Stimulated activated CD8-positive, alpha-beta memory T cell treated with anti-CD3 and anti-CD28 coated beads, Interleukin-12 subunit alpha, Interleukin-12 subunit beta, amount 100 ng/mL, for 4 hours (primary cell): Measurements from ENCODE around the gene MYD88.

Source experiments
- DNase-seq: peaks from one replicate; pipeline ENCODE4 v3.0.0-alpha.2; 2020; ENCODE audit warnings: low read depth

MYD88 gene

DNA sequence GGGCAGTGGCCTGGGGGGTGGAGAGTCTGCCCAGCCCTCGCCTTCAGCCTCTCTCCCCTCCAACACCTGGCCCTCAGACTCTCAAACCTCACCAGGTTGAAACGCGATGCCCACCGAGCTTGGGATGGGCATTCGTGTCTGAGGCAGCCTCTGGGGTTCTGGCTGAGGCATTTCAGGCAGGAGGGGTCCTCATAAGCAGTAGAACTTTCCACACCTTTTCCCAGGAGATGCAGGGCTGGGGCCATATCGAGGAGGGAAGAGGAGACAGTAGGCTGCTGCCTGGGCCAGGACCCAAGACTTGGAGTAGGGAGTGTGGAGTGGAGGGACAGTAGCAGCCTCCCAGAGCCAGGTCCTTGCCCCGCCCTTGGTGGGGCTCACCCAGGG is 26.1 kb upstream of the MYD88 start:
- no peak for DNase-seq

DNA sequence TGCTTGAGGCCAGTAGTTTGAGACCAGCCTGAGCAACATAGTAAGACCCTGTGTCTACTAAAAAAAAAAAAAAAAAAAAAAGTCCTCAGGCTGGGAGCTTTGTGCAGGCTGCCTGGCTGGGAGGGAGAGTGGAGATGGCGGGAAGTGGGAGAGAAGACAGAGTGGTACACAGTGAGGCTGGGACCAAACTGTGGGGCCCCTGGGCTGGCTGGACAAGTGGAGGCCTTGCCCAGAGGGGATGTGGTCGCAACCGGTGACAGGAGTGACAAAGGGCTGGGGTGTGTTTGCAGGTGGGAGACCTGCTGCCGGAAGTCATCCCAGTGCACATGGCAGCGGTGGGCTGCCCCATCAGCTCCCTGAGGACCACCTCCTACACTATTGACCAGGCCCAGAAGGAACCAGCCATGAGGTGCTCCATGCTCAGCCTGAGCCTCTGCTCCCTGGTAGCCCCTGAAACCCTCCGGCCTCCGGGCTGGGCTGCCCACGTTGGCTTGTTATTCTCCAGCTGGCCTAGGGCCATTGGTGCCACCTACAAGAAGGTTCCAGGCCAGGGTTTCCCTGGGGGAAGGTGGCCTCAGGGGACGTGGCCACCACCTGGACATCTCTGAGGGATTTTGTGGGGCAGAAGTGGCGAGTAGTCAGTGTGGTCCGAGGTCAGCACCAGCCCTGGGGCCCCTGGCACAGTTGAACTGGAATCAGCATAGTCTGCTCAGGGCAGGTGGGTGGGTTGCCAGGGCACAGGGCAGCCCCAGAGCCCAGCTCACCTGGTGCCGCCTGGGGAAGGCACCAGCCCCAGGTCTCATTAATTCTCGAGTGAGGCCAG is 24.2 kb upstream of the MYD88 start:
- DNase-seq, result no peak

DNA sequence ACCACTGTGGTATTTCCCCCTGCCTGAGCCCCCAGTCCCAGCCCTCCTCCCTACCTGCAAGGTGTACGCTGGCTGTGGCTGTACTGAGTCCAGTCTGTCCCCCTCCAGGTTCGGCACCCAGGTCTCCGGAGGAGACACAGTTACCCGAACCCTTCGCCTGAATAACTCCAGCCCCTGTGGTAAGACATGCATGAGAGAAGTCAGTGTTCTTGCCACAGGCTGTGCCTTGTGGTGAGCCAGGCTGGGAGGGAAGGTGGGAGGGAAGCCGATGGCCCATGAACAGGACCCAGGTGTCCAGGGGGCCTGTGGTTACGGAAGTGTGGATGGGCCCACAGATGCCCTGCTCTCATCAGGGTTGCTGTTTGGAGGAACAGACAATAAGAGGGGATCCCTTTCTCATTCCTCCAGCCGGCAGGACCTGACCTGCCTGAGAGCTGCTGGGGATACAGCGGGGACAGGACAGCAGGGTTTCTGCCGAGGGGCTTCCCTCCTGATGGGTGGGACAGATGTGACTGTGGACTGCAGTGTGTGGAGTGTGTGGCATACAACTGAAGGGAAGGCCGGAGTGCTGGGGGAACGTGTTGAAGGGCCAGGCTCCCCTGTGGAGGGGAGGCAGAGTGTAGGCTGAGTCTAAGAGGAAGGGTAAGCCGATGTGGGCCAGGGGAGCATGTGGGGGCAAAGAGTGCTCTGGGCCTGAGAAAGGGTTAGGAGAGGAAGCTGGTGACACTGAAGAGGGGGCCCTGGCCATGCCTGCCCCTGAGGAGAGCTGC is 23.4 kb upstream of the MYD88 start:
- no peak for DNase-seq

DNA sequence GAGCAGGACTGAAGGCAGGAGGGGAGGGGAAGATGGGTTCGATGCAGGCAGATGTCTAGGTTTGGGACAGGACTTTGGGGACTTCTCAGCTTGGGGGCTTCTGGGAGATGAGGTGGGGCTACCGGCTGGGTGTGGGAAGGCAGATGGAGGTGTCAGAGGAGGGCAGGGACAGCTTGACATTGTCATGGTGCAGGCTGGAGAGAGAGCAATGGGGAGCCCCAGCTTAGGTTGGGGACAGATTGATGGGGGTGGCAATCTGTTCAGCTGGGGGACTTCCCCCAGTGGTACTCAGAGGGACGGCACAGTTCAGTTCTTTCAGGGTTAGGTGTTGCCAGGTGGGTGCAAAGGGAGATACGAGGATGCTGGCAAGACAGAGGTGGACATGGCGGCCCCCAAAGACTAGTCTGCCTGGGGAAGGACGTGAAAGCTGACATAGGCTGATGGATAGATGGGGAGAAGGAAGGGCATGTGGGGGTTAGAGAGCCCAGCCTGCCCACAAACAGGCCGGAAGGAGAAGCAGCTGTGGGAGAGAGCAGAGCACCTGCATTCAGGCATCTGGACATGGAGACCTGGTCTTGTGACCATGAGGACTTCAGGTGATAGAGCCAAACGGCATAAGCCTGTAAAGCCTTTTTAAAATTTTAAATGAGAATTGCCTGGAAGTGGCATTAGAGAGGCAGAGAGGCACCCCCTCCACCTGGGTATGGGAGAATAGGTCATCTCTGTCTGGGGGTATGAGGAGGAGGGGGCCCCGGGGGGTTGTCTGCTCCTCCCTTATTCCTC is 22.6 kb upstream of the MYD88 start:
- no peak for DNase-seq

DNA sequence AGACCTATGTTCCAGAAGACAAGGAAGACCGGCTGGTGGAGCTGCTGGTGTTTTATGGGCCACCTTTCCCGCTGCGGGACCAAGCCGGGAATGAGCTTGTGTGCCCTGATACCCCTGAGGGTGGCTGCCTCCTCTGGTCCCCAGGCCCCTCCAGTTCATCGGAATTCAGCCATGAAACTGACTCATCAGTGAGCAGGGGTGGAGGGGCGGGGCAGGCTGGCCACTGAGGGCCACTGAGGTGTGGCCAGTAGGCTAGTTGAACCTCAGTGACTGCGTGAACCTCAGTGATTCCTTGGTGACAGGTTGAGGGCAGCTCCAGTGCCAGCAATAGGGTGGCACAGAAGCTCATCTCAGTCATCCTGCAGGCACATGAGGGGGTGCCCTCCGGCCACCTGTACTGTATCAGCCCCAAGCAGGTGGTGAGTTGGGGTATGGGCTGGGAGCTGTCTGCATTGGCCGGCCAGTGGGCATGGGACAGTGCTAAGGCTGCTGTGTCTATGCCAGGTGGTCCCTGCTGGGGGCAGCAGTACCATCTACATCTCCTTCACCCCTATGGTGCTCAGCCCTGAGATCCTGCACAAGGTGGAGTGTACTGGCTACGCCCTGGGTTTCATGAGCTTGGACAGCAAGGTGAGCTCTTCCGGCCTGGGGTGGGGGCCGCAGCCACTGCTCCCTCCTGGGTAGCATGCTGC is 21.8 kb upstream of the MYD88 start:
- no peak for DNase-seq

DNA sequence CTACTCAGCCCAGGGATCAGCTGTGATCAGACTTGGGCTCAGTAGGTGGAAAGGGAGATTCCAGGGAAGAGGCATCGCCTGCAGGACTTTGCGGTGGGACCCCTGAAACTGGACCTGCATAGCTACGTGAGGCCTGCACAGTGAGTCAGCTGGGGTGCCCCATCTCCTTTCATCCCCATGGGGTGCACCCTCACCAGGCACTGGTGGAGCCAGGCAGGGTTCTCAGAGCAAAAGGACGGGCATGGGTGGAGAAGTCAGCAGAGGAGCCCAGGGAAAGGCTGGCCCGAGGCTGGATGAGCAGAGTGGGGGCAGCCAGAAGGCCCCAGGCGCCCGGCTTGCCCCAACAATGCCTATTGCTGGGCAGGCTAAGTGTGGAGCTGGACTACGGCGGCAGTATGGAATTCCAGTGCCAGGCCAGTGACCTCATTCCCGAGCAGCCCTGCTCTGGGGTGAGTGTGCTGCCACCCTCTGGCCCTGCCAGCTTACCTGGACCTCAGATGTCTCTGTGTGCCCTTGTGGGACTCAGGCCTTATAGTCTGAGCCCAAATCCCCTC is 21.2 kb upstream of the MYD88 start:
- no peak for DNase-seq

DNA sequence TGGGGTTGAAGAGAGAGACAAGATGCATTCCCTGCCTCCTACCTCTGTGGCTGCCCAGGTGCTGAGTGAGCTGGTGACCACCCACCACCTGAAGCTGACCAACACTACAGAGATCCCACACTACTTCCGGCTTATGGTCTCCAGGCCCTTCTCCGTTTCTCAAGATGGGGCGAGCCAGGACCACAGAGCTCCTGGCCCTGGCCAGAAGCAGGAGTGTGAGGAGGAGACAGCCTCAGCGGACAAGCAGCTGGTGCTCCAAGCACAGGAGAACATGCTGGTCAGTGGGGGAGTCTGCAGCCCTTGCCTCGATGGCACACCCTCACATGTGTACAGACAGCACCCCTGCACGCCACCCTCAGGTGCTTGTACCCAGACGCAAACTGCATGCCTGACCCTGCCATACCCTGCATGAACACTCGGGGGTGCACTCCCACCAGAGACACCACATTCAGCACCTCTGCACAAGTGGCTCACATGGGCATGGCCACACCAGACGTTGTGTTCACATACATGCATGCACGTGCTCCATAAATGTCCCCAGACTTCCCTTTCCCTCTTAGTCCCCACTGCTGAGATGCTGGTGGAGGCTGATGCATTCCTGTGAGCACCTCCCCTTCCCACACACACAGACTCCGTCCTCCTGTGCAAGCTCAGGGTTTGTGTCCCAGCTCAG is 20.6 kb upstream of the MYD88 start:
- DNase-seq, result peak; percentile 32

DNA sequence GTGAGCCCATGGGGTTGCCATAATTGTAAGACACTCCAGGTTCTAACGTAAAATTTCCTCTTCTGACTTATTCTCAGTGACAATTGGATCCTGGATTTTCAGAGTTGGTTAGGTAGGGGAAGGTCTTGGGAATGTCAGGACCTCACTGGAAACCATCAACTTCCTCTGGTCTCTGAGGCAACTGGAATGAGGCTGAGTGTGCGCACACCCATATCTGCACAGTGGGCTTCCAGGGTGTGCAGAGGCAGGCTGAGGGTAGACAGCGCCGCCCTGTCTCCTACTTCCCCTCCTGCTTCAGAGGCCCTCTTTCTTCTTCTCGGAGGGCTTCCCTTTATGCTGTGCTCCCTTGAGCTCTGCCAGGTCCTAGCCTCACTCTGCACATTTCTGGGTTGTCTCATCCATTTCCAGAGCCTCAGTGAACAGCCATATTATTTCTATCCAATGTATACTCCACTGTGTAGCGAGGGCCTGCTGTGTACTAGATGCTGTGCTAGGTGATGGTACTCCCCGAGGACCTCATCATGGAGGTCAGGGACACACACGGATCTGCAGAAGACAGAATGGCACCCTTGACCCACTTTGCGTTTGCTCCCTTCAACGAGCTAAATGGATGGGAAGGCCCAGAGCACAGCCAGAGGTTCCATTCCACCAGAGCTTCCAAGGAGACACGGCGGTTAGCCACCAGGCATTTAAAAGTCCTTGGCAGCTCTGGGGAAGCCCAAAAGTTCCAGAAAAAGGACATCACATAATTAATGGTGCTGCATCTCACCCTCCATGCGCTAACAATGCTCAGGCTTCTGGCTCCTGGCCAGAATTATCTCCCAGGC is 19.8 kb upstream of the MYD88 start:
- DNase-seq, result no peak

DNA sequence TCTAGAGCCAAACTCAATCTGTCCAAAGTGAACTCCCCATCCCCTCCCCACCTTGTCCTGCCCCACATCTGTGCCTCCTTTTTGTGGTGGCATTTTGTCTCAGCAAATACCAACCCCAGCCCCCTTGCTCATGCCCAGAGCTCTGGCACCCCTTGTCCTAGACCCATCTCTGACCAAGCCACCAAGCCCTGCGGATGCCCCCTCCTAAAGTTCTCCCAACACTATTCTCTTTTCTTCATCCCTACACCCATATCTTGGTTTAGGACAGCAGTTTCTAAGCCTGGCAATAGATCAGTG is 19.3 kb upstream of the MYD88 start:
- DNase-seq, result no peak

DNA sequence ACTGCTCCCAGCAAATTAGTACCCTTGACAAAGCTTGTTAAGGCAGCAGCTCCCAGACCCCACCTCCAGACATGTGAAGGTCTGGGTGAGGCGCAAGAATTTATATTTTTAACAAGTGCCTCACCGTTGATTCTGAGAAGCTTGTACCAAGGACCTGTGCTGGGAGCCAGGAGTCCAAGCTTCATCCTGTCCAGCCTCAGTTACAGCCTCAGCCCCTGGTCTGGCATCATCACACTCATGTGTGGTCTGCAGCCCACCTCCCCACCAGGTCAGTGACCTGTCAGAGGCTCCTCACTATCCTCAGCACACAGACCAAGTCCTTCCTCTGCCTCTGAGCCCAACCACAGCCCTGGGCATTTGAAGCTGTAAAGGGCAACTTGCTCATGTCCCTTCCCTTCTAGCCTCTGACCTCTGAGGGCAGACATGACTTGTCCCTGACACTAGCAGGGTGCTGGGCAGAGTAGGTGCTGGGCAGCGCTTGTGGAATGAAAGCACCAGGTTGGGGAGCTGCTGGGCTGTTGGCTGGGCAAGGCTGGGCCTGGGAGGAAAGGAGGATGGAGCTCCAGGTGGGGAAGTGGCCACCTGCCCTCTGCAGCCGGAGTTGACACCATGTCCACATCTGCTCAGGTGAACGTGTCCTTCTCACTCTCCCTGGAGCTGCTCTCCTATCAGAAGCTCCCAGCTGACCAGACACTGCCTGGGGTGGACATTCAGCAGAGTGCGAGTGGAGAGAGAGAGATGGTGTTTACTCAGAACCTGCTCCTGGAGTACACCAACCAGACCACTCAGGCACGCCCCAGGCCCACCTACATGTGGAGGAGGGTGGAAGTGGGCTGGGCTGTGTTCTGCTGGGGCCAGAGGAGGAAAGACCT is 18.4 kb upstream of the MYD88 start:
- DNase-seq, result no peak

DNA sequence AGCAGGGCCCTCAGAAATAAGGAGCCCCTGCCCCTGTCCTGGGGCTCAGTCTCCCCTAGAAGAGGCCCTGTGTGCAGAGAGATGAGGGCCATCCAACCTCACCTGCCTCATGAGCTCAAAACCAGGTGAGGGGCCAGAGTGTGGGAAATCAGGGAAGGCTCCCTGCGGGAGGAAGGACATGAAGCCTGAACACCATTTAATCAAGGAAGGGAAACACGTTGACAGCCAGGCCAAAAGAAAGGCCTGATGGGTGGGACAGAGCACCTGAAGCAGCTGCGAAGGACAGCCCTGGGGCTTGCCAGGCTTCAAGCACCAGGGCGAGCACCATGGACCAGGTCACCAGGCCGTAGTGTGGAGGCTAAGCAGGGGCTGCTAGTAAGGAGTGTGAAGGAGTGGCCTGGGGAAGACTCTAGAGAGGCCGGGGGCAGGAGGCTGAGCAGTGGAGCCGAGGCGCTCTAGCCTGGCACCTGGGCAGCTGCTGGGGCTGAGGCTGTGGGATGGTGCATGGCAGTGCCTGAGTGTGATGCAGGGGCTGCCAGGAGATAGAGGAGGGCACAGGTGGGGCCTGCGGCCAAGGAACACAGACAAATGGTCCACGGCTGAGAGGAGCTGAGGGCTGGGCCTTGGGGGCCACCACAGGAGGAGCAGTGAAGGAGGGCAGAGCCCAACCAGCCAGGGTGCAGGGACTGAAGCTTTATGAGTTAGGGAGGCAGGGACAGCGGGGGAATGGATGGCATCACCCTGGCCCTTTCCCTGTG is 17.6 kb upstream of the MYD88 start:
- no peak for DNase-seq

DNA sequence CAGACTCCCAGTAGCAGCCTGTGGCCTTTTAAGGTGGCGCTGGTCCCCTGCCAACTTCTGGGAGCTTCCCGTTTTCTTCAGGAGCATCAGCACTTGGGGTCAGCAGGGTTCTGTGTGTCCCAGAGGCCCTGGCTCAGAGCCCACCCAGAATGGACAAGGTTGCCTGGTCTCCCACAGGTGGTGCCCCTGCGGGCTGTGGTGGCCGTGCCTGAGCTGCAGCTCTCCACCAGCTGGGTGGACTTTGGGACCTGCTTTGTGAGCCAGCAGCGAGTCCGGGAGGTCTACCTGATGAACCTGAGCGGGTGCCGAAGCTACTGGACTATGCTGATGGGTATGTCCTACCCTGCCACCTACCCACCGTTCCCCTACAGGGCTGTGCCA is 17.0 kb upstream of the MYD88 start:
- DNase-seq, result no peak

DNA sequence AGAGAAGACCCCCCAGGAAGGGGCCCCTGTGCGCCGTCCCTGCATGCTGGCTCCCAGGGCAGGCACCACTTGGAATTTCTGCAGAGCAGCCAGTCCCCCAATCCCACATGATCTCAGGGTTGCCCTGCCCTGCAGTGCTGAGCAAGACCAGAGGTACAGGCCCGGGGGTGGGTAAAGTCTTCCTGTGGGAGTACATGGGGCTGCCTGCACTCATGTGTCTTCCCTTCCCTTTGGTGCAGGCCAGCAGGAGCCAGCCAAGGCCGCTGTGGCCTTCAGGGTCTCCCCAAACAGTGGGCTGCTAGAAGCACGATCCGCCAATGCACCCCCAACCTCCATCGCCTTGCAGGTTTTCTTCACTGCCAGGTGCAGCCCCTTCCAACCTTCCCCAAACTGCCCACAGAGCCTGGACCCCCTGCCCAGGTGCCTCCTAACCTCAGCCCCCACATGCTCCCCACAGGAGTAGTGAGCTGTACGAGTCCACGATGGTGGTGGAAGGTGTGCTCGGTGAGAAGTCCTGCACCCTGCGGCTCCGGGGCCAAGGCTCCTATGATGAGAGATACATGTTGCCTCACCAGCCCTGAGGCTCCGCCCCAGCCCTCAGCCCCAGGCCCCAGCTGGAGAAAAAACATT is 16.5 kb upstream of the MYD88 start:
- no peak for DNase-seq

DNA sequence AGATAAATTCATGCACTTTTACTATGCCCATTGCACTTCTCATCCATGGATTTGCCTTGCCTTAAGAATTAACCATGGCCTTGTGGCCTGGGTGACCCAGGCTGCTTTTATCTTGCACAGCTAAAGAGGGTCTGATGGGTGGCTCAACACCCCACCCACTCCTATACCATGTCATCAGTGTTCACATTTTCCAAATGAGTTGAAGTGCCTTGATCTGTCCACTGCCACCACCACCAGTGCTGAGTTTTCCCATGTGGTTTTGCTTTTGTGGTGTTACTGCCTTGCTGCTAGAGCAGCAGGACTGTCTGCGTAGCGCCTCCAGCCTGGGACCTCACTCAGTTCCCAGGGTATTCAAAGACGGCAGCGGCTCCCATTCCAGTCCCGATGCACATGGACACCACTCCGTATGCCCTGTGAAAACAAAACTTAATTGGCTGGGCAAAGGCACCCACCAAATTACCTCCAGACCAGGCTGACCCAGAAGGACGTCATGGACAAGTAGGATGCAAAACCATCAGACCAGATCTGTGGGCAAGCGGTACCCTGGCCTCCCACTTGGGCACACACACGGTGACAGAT is 15.7 kb upstream of the MYD88 start:
- DNase-seq, result no peak

DNA sequence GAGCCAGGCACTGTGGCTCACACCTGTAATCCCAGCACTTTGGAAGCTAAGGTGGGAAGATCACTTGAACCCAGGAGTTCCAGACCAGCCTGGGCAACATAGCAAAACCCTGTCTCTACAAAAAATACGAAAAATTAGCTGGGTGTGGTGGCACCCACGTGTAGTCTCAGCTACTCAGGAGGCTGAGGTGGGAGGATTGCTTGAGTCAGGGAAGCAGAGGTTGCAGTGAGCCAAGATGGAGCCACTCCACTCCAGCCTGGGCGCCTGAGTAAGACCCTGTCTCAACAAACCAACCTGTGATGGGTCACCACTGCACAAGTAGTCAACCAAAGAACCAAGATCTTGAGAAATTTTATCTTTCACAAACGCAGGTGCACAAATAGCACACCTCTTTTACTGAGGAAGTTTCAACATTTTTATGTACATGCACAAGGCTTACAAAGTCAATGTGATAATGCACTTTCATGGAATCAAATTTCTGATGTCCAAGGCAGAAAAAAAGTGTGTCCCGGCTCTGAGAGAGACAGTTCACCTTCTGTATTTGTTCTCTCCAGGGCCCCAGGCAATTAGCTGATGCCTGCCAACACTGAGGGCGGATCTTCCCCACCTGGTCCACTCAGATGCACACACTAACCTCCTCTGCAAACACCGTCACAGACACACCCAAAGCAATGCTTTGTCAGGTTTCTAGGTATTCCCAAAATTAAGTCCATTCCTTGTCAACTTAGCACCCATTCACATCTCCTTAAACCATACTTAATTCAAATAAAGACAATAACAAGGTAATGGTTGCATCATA is 13.9 kb upstream of the MYD88 start:
- no peak for DNase-seq

DNA sequence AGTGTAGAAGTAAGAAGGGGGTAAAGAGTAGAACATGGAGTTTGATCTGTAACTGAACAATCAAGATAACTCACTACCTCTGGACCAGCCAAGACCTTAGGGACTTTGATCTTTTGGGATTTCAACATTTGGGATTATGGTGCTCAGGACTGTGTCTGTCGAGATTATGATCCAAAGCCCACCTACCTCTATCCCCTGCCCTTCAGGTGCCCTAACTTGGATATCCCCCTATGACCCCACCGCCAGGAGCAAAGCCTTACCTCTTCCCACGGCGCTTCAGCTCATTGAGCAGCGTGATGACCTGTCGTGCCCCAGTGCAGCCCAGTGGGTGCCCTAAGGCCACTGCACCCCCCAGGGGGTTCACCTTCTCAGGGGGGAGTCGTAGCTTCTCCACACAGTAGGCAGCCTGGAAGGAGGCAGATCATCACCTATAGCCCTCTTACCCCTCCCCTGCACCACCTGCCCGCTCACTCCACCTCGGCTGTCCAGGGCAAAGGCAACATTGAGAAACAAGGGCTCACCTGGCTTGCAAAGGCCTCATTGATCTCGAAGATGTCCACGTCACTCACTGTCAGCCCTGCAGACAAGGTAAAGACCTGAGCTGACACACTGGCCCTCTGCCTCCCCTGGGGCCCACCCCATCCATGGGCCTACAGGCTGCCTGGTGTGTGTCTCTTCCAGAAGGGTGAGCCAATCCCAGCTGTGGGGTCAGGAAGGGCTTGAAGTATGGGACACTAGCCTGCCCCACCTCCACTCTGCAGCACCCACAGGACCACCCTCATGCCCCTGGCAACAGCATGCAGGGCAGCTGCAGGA is 12.9 kb upstream of the MYD88 start:
- no peak for DNase-seq
